Measurements from ENCODE around the gene IL6ST.

Gene IL6ST

GRCh38 chr5:55900776-55901175 lies 94.0 kb downstream of the IL6ST start (continued):
- TF ChIP-seq ZBTB10 (tag by site-specific recombination; IDR thresholded peaks at IDR 0.05) = no peak
- TF ChIP-seq PRDM10 (tag by site-specific recombination; IDR thresholded peaks at IDR 0.05) = no peak
- no peak for TF ChIP-seq TCF7L2 (IDR thresholded peaks at IDR 0.05; ENCODE audit: borderline replicate concordance, low read depth, low read length)
- no peak for TF ChIP-seq ZNF23 (tag by site-specific recombination; IDR thresholded peaks at IDR 0.05; ENCODE audit: borderline replicate concordance)
- no peak for TF ChIP-seq BCL6B (tag by site-specific recombination; IDR thresholded peaks at IDR 0.05)
- TF ChIP-seq ZNF623 (tag by site-specific recombination; IDR thresholded peaks at IDR 0.05) = no peak

GRCh38 chr5:55900068-55900467 lies 94.7 kb downstream of the IL6ST start:
- CTCF ChIA-PET = interaction anchor here (0.6 kb wide), 1 partner anchor 11 kb away, joined by 3 read pairs; no protein-coding TSS in a partner anchor
- Histone ChIP-seq H3K9me3 (ENCODE audit: control insufficient read depth, insufficient read depth, low read depth, low read length) (no peaks in the 10 kb centered on the region), H3K4me3 (ENCODE audit: low read depth, low read length) (no peak overlapping the region), H3K27ac (ENCODE audit: extremely low read depth, low read depth, low read length) (no peak overlapping the region), H3K36me3 (ENCODE audit: control insufficient read depth in 2 of 2, insufficient read depth in 1 of 2, low read length in 2 of 2) (no peaks in the 10 kb centered on the region), H3K4me1 (ENCODE audit: control insufficient read depth, insufficient read depth, low read length) (no peaks in the 10 kb centered on the region)
- POLR2A ChIA-PET = no interaction called here
- TF ChIP-seq BCL11A (tag by site-specific recombination; IDR thresholded peaks at IDR 0.05; ENCODE audit: low read depth) = no peak
- TF ChIP-seq ZBTB44 (tag by site-specific recombination; IDR thresholded peaks at IDR 0.05) = no peak
- TF ChIP-seq ZNF664 (tag by site-specific recombination; IDR thresholded peaks at IDR 0.05) = no peak
- TF ChIP-seq ZBTB11 (tag by site-specific recombination; conservative IDR thresholded peaks at IDR 0.05; ENCODE audit: low read depth) = no peak
- no peak for TF ChIP-seq ZFP37 (tag by site-specific recombination; IDR thresholded peaks at IDR 0.05)
- TF ChIP-seq SP2 (tag by site-specific recombination; IDR thresholded peaks at IDR 0.05) = no peak
- TF ChIP-seq ZNF426 (tag by site-specific recombination; IDR thresholded peaks at IDR 0.05) = no peak
- no peak for TF ChIP-seq KLF9 (tag by site-specific recombination; IDR thresholded peaks at IDR 0.05; ENCODE audit: low read depth)
- no peak for TF ChIP-seq SCRT1 (tag by site-specific recombination; IDR thresholded peaks at IDR 0.05; ENCODE audit: borderline replicate concordance)
- TF ChIP-seq ZBTB6 (tag by site-specific recombination; IDR thresholded peaks at IDR 0.05) = no peak
- no peak for TF ChIP-seq ZNF449 (tag by site-specific recombination; IDR thresholded peaks at IDR 0.05)
- TF ChIP-seq ZNF677 (tag by site-specific recombination; IDR thresholded peaks at IDR 0.05) = no peak
- no peak for TF ChIP-seq ZBTB26 (tag by site-specific recombination; optimal IDR thresholded peaks at IDR 0.05)

Measured in HEK293 (cell line).